HG02798 (cell line): ENCODE results near the gene ORC3.

Source experiments
- ATAC-seq: cut with Tn5 transposase; IDR thresholded peaks from one replicate; pipeline ENCODE4 v1.9.1; 2021; ENCODE audit warnings: mild to moderate bottlenecking; ENCODE audit not compliant: unreplicated experiment, poor library complexity

Gene ORC3

DNA sequence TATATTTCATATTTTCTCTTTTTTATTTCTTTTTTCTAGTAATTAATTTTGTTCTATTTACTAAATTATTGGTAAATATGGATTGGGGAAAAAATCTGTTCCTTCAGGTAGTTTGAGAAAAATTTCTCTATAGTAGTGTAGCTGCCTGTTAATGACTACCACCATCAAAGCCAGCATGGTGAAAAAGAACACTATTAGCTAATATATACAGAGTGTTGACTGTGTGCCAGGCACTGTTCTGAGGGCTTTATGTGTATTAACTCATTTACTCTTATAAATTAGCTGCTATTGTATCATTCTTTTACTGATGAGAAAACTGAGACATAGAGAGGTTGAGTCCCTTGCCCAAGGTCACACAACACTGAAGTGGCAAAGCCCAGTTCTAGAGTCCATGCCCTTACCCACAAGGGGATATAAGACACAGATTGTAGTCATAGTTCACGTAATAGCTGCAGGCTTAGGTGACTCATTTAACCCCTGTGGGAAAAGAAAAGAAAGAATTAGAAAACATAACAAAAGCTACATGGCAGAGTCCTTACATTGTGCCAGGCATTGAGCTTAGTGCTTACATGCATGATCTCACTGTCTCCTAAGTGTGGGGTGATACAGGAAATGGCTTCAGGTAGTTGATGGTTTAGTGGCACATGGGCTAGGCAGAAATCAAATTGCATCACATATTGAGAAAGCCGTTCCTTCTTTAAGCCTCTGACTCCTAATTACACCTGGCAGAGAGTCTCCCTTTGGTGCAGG, 124.3 kb downstream of the ORC3 start:
- no peak for ATAC-seq
